GM23338 (cell line): ENCODE data around the gene MAPKAPK2. TPM values are rescaled to one million over a fixed set of nuclear protein-coding genes. Genes with fewer than 3 reads are reported as not detected.

ENCODE experiments used
- ATAC-seq: fragments of 200-7000 bp; cut with Tn5 transposase; 3 replicates; pipeline ENCODE4 v1.9.1; 2020
- DNase-seq: peaks from one replicate; pipeline ENCODE4 v3.0.0-alpha.2; 2015; ENCODE audit warnings: low spot score
- H2AFZ ChIP-seq: fragments of 200-600 bp; sonication (generic); 2 replicates; pipeline ENCODE4 v1.8.0; 2016; ENCODE audit warnings: antibody characterized with exemption, mild to moderate bottlenecking, moderate library complexity
- H3F3A ChIP-seq: fragments of 200-600 bp; sonication (generic); replicated peaks from 2 replicates; pipeline ENCODE4 v1.8.0; 2017; ENCODE audit warnings: antibody characterized with exemption, mixed run types, low read depth
- H3K27ac ChIP-seq: fragments of 200-600 bp; sonication (generic); 2 replicates; pipeline ENCODE4 v1.6.1; 2016; ENCODE audit warnings: low read depth
- H3K27me3 ChIP-seq: fragments of 200-600 bp; sonication (generic); 2 replicates; pipeline ENCODE4 v1.8.0; 2016; ENCODE audit warnings: mild to moderate bottlenecking, mixed run types, moderate library complexity; ENCODE audit not compliant: insufficient read depth
- H3K36me3 ChIP-seq: fragments of 200-600 bp; sonication (generic); 2 replicates; pipeline ENCODE4 v1.8.0; 2016; ENCODE audit warnings: mild to moderate bottlenecking; ENCODE audit not compliant: insufficient read depth
- H3K4me1 ChIP-seq: fragments of 200-600 bp; sonication (generic); 2 replicates; pipeline ENCODE4 v1.8.0; 2016; ENCODE audit warnings: mild to moderate bottlenecking, moderate library complexity; ENCODE audit not compliant: insufficient read depth
- H3K4me2 ChIP-seq: fragments of 200-600 bp; sonication (generic); 2 replicates; pipeline ENCODE4 v1.7.1; 2017; ENCODE audit warnings: mixed run types
- H3K4me3 ChIP-seq: fragments of 200-600 bp; sonication (generic); 2 replicates; pipeline ENCODE4 v1.6.1; 2016; ENCODE audit warnings: mixed run types
- H3K79me2 ChIP-seq: fragments of 200-600 bp; sonication (generic); replicated peaks from 2 replicates; pipeline ENCODE4 v1.8.0; 2017; ENCODE audit warnings: mild to moderate bottlenecking; ENCODE audit not compliant: insufficient read depth
- H3K9me2 ChIP-seq: fragments of 200-600 bp; sonication (generic); 2 replicates; pipeline ENCODE4 v1.8.0; 2017; ENCODE audit not compliant: insufficient read depth
- H4K20me1 ChIP-seq: fragments of 200-600 bp; sonication (generic); replicated peaks from 2 replicates; pipeline ENCODE4 v1.8.0; 2017; ENCODE audit warnings: mild to moderate bottlenecking; ENCODE audit not compliant: insufficient read depth
- H3K27ac Mint-ChIP-seq: 2 replicates; pipeline ENCODE4 v1.8.0; 2020; ENCODE audit warnings: inconsistent platforms, mild to moderate bottlenecking, moderate library complexity, mixed read lengths
- H3K27me3 Mint-ChIP-seq: 3 replicates; pipeline ENCODE4 v1.8.0; 2022; ENCODE audit warnings: low read depth, mild to moderate bottlenecking, moderate library complexity, mixed read lengths, inconsistent platforms; ENCODE audit not compliant: insufficient read depth, poor library complexity
- H3K36me3 Mint-ChIP-seq: 3 replicates; pipeline ENCODE4 v1.8.0; 2021; ENCODE audit warnings: low read depth, mild to moderate bottlenecking, inconsistent platforms, moderate library complexity, mixed read lengths
- H3K4me1 Mint-ChIP-seq: 3 replicates; pipeline ENCODE4 v1.8.0; 2020; ENCODE audit warnings: mild to moderate bottlenecking, inconsistent platforms, mixed read lengths
- H3K4me3 Mint-ChIP-seq: 3 replicates; pipeline ENCODE4 v1.8.0; 2021; ENCODE audit warnings: moderate library complexity, mild to moderate bottlenecking, inconsistent platforms, mixed read lengths
- H3K9me3 Mint-ChIP-seq: 3 replicates; pipeline ENCODE4 v1.8.0; 2020; ENCODE audit warnings: moderate library complexity, mild to moderate bottlenecking, inconsistent platforms, mixed read lengths
- EZH2 ChIP-seq: fragments of 200-600 bp; sonication (generic); IDR thresholded peaks from one replicate; pipeline ENCODE4 v1.8.0; 2017; ENCODE audit warnings: antibody characterized with exemption, mild to moderate bottlenecking, low read depth; ENCODE audit not compliant: unreplicated experiment
- EZH2phosphoT487 ChIP-seq: fragments of 200-600 bp; sonication (generic); IDR thresholded peaks from one replicate; pipeline ENCODE4 v1.8.1; 2018; ENCODE audit warnings: antibody characterized with exemption; ENCODE audit not compliant: unreplicated experiment
- POLR2AphosphoS5 ChIP-seq: IDR thresholded peaks from 2 replicates; pipeline ENCODE4 v1.6.1; 2016; ENCODE audit warnings: antibody characterized with exemption, low read depth
- STAT1 ChIP-seq: IDR thresholded peaks from one replicate; pipeline ENCODE4 v1.6.1; 2016; ENCODE audit warnings: antibody characterized with exemption; ENCODE audit not compliant: unreplicated experiment
- ZNF114 ChIP-seq: fragments of 250-450 bp; sonication (Bioruptor Pico); IDR thresholded peaks from 2 replicates; pipeline ENCODE4 v1.5.0; 2020; ENCODE audit warnings: mild to moderate bottlenecking, moderate library complexity
- polyA plus RNA-seq: library from polyadenylated mRNA; unstranded; fragments of >200 nt; fragmentation: Nextera tagmentation; extraction: Ambion mirVana; gene quantifications from 2 replicates; pipeline ENCODE4 v1.2.1, GENCODE V29; 2016
- total RNA-seq: library from RNA; depleted of rRNA; stranded (reverse); fragments of >200 nt; shearing (Covaris generic); gene quantifications from 2 replicates; pipeline ENCODE4 v1.2.3, GENCODE V29; 2014
- TF ChIP-seq, protein P1 (sequence below): fragments of 250-450 bp; sonication (Bioruptor Pico); IDR thresholded peaks from 2 replicates; pipeline ENCODE4 v1.5.0; 2020; ENCODE audit warnings: mild to moderate bottlenecking, moderate library complexity
- TF ChIP-seq, protein P2 (sequence below): IDR thresholded peaks from one replicate; pipeline ENCODE4 v1.6.1; 2018; ENCODE audit warnings: antibody characterized with exemption; ENCODE audit not compliant: unreplicated experiment
- TF ChIP-seq, protein P3 (sequence below), 2 experiments: fragments of 200-600 bp in 1 of 2; sonication (generic) in 1 of 2; conservative IDR thresholded peaks; 2 replicates each; pipeline versions ENCODE4 v1.5.1 to v1.6.1; 2016 to 2017; ENCODE audit warnings: antibody characterized with exemption in 2 of 2, low read depth in 2 of 2, mild to moderate bottlenecking in 2 of 2, moderate library complexity in 1 of 2

MAPKAPK2 gene
- total and polyA plus RNA-seq, 2 experiments from 2014 or later: 10.1 to 30.4 TPM

DNA sequence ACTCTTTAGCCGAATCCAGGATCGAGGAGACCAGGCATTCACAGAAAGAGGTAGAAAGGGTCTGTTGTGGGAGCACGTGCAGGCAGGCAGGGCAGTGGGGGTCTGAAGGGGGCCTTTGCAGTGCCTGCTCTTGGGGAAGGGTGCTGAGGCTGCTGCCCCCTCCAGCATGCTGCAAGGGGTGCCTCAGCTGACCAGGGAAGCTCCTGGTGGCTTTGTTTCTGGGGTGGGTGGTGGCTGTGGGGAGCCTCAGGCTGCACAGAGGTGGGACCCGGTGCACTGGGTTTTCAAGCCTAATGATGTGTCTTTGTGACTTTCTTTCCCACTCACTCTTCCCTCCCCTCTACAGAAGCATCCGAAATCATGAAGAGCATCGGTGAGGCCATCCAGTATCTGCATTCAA is 44.3 kb downstream of the MAPKAPK2 start:
- TF ChIP-seq ZNF114 (no peak), STAT1 (no peak), EZH2 (no peak), EZH2phosphoT487 (no peak), POLR2AphosphoS5 (no peak)
- TF ChIP-seq, protein P1, sequence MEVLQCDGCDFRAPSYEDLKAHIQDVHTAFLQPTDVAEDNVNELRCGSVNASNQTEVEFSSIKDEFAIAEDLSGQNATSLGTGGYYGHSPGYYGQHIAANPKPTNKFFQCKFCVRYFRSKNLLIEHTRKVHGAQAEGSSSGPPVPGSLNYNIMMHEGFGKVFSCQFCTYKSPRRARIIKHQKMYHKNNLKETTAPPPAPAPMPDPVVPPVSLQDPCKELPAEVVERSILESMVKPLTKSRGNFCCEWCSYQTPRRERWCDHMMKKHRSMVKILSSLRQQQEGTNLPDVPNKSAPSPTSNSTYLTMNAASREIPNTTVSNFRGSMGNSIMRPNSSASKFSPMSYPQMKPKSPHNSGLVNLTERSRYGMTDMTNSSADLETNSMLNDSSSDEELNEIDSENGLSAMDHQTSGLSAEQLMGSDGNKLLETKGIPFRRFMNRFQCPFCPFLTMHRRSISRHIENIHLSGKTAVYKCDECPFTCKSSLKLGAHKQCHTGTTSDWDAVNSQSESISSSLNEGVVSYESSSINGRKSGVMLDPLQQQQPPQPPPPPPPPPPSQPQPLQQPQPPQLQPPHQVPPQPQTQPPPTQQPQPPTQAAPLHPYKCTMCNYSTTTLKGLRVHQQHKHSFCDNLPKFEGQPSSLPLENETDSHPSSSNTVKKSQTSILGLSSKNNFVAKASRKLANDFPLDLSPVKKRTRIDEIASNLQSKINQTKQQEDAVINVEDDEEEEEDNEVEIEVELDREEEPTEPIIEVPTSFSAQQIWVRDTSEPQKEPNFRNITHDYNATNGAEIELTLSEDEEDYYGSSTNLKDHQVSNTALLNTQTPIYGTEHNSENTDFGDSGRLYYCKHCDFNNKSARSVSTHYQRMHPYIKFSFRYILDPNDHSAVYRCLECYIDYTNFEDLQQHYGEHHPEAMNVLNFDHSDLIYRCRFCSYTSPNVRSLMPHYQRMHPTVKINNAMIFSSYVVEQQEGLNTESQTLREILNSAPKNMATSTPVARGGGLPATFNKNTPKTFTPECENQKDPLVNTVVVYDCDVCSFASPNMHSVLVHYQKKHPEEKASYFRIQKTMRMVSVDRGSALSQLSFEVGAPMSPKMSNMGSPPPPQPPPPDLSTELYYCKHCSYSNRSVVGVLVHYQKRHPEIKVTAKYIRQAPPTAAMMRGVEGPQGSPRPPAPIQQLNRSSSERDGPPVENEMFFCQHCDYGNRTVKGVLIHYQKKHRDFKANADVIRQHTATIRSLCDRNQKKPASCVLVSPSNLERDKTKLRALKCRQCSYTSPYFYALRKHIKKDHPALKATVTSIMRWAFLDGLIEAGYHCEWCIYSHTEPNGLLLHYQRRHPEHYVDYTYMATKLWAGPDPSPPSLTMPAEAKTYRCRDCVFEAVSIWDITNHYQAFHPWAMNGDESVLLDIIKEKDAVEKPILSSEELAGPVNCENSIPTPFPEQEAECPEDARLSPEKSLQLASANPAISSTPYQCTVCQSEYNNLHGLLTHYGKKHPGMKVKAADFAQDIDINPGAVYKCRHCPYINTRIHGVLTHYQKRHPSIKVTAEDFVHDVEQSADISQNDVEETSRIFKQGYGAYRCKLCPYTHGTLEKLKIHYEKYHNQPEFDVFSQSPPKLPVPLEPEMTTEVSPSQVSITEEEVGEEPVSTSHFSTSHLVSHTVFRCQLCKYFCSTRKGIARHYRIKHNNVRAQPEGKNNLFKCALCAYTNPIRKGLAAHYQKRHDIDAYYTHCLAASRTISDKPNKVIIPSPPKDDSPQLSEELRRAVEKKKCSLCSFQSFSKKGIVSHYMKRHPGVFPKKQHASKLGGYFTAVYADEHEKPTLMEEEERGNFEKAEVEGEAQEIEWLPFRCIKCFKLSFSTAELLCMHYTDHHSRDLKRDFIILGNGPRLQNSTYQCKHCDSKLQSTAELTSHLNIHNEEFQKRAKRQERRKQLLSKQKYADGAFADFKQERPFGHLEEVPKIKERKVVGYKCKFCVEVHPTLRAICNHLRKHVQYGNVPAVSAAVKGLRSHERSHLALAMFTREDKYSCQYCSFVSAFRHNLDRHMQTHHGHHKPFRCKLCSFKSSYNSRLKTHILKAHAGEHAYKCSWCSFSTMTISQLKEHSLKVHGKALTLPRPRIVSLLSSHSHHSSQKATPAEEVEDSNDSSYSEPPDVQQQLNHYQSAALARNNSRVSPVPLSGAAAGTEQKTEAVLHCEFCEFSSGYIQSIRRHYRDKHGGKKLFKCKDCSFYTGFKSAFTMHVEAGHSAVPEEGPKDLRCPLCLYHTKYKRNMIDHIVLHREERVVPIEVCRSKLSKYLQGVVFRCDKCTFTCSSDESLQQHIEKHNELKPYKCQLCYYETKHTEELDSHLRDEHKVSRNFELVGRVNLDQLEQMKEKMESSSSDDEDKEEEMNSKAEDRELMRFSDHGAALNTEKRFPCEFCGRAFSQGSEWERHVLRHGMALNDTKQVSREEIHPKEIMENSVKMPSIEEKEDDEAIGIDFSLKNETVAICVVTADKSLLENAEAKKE (CRISPR knock-in tag): no peak
- TF ChIP-seq, protein P2, sequence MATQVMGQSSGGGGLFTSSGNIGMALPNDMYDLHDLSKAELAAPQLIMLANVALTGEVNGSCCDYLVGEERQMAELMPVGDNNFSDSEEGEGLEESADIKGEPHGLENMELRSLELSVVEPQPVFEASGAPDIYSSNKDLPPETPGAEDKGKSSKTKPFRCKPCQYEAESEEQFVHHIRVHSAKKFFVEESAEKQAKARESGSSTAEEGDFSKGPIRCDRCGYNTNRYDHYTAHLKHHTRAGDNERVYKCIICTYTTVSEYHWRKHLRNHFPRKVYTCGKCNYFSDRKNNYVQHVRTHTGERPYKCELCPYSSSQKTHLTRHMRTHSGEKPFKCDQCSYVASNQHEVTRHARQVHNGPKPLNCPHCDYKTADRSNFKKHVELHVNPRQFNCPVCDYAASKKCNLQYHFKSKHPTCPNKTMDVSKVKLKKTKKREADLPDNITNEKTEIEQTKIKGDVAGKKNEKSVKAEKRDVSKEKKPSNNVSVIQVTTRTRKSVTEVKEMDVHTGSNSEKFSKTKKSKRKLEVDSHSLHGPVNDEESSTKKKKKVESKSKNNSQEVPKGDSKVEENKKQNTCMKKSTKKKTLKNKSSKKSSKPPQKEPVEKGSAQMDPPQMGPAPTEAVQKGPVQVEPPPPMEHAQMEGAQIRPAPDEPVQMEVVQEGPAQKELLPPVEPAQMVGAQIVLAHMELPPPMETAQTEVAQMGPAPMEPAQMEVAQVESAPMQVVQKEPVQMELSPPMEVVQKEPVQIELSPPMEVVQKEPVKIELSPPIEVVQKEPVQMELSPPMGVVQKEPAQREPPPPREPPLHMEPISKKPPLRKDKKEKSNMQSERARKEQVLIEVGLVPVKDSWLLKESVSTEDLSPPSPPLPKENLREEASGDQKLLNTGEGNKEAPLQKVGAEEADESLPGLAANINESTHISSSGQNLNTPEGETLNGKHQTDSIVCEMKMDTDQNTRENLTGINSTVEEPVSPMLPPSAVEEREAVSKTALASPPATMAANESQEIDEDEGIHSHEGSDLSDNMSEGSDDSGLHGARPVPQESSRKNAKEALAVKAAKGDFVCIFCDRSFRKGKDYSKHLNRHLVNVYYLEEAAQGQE: no peak
- TF ChIP-seq, protein P3, sequence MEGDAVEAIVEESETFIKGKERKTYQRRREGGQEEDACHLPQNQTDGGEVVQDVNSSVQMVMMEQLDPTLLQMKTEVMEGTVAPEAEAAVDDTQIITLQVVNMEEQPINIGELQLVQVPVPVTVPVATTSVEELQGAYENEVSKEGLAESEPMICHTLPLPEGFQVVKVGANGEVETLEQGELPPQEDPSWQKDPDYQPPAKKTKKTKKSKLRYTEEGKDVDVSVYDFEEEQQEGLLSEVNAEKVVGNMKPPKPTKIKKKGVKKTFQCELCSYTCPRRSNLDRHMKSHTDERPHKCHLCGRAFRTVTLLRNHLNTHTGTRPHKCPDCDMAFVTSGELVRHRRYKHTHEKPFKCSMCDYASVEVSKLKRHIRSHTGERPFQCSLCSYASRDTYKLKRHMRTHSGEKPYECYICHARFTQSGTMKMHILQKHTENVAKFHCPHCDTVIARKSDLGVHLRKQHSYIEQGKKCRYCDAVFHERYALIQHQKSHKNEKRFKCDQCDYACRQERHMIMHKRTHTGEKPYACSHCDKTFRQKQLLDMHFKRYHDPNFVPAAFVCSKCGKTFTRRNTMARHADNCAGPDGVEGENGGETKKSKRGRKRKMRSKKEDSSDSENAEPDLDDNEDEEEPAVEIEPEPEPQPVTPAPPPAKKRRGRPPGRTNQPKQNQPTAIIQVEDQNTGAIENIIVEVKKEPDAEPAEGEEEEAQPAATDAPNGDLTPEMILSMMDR (conservative IDR thresholded peaks at IDR 0.05; ENCODE audit: low read depth in 2 of 2): no peak
- Histone ChIP-seq H3K36me3 (no peaks in the 10 kb centered on the region; the same call in 1 of the 2 replicates), H3K4me2 (no peak overlapping the region), H3K27ac (no peak overlapping the region), H3K9me2 (no peaks in the 10 kb centered on the region), H3K4me1 (peaks cover 9% of the 10 kb centered on the region; the same call in 1 of the 2 replicates), H3K27me3 (no peaks in the 10 kb centered on the region), H4K20me1 (peaks cover 32% of the 10 kb centered on the region), H3F3A (no peaks in the 10 kb centered on the region), H2AFZ (no peak overlapping the region), H3K4me3 (no peak overlapping the region), H3K79me2 (peaks cover 20% of the 10 kb centered on the region; the same call in 1 of the 2 replicates)
- peaks cover 18% of the 10 kb centered on the region for H3K36me3 Mint-ChIP-seq
- H3K4me1 Mint-ChIP-seq: peaks cover 10% of the 10 kb centered on the region
- no peak overlapping the region for H3K4me3 Mint-ChIP-seq
- peaks cover 5% of the 10 kb centered on the region for H3K27me3 Mint-ChIP-seq
- no peak for DNase-seq
- ATAC-seq: no peak
- H3K9me3 Mint-ChIP-seq: no peaks in the 10 kb centered on the region
- peak overlapping the region; percentile 80; the same call in 1 of the 2 replicates for H3K27ac Mint-ChIP-seq
